Neutrophil (primary cell): Measurements from ENCODE around the gene R3HDM4.

Experiments used
- H3K27ac ChIP-seq: fragments of 200-600 bp; sonication (generic); 2 replicates; pipeline ENCODE4 v1.5.1; 2016; ENCODE audit warnings: mild to moderate bottlenecking, moderate library complexity
- H3K27me3 ChIP-seq: fragments of 200-600 bp; sonication (generic); 2 replicates; pipeline ENCODE4 v1.6.0; 2016; ENCODE audit warnings: mild to moderate bottlenecking
- H3K36me3 ChIP-seq: fragments of 200-600 bp; sonication (generic); 2 replicates; pipeline ENCODE4 v1.5.1; 2017
- H3K4me1 ChIP-seq, 2 experiments: fragments of 200-600 bp in 1 of 2; sonication (generic) in 1 of 2; 1 replicate in 1 of 2; 2 replicates in 1 of 2; pipeline versions ENCODE4 v1.5.1 to v1.6.1; 2013 to 2016; ENCODE audit warnings: low read depth in 1 of 2, low read length in 1 of 2, mild to moderate bottlenecking in 1 of 2, moderate library complexity in 1 of 2; ENCODE audit not compliant: control insufficient read depth in 1 of 2, insufficient read depth in 1 of 2
- H3K4me3 ChIP-seq, 2 experiments: fragments of 200-600 bp in 1 of 2; sonication (generic) in 1 of 2; 1 replicate in 1 of 2; 2 replicates in 1 of 2; pipeline ENCODE4 v1.5.1; 2013 to 2016; ENCODE audit warnings: low read depth in 1 of 2, low read length in 1 of 2, mild to moderate bottlenecking in 1 of 2, moderate library complexity in 1 of 2
- H3K9me3 ChIP-seq: fragments of 200-600 bp; sonication (generic); 2 replicates; pipeline ENCODE4 v1.5.1; 2016
- TF ChIP-seq, protein P1 (sequence below): fragments of 200-600 bp; sonication (generic); IDR thresholded peaks from 2 replicates; pipeline ENCODE4 v1.5.1; 2016; ENCODE audit warnings: antibody characterized with exemption

The R3HDM4 gene

DNA sequence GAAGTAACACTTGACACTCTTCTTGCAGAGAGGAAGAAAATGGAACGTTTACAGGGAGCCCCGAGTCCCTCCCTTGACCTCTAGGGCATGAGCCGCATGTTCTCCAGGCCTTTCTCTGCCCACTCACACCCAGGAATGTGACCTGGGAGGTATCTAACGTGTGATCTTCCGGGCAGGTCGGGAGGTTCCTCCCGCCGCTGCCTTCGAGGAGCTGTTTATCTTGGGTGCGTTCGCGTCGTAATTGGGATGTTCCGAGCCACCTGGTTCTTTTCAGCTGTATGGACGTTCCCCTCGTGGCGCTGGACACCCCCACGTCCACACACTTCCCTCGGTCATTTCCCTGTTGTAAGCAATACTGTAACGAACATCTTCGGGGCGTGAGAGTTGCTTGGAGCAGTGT is 26.4 kb upstream of the R3HDM4 start:
- no peaks in the 10 kb centered on the region for H3K27me3 ChIP-seq
- TF ChIP-seq, protein P1, sequence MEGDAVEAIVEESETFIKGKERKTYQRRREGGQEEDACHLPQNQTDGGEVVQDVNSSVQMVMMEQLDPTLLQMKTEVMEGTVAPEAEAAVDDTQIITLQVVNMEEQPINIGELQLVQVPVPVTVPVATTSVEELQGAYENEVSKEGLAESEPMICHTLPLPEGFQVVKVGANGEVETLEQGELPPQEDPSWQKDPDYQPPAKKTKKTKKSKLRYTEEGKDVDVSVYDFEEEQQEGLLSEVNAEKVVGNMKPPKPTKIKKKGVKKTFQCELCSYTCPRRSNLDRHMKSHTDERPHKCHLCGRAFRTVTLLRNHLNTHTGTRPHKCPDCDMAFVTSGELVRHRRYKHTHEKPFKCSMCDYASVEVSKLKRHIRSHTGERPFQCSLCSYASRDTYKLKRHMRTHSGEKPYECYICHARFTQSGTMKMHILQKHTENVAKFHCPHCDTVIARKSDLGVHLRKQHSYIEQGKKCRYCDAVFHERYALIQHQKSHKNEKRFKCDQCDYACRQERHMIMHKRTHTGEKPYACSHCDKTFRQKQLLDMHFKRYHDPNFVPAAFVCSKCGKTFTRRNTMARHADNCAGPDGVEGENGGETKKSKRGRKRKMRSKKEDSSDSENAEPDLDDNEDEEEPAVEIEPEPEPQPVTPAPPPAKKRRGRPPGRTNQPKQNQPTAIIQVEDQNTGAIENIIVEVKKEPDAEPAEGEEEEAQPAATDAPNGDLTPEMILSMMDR = no peak
- H3K4me3 ChIP-seq = no peak overlapping the region
- H3K4me1 ChIP-seq = peaks cover 30 to 61% of the 10 kb centered on the region in 2 experiments
- H3K9me3 ChIP-seq = no peaks in the 10 kb centered on the region
- peaks cover 60% of the 10 kb centered on the region for H3K36me3 ChIP-seq
- no peak overlapping the region for H3K27ac ChIP-seq

DNA sequence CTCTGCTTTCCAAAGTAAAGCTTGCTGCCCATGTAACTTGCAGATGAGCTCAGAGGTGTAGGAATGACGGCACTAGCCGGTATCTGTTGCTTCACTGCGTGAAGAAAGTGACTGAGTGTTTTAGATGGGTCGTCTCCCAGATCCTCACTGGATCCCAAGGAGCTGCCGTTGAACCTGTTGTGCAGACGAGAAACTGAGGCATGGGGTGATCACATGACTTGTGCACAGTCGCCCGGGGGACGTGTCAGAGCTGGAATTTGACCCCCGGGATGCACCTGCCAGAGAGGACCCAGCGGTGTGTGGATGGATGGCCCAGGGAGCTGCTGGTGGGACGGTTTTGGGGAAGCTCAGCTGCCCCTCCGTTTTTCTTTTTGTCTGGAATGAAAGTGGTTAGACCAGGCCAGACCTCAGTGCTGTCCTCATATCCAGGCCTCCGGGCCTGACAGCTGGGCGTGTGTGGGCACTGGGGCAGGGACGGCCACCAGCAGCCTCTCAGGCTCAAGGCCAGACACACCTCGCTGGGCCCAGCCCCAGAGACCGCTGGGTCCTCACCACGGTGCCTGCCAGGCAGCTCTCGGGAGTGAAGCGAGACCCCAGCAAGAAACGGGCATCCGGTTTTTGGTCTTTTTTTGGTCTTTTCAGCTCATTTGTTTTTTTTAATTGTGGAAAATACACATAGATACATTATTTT is 25.4 kb upstream of the R3HDM4 start:
- no peaks in the 10 kb centered on the region for H3K27me3 ChIP-seq
- no peaks in the 10 kb centered on the region for H3K9me3 ChIP-seq
- H3K4me3 ChIP-seq = no peak overlapping the region
- H3K4me1 ChIP-seq = peaks cover 41 to 72% of the 10 kb centered on the region in 2 experiments
- peaks cover 62% of the 10 kb centered on the region for H3K36me3 ChIP-seq
- TF ChIP-seq, protein P1 = no peak
- H3K27ac ChIP-seq = peak overlapping the region; percentile 35

DNA sequence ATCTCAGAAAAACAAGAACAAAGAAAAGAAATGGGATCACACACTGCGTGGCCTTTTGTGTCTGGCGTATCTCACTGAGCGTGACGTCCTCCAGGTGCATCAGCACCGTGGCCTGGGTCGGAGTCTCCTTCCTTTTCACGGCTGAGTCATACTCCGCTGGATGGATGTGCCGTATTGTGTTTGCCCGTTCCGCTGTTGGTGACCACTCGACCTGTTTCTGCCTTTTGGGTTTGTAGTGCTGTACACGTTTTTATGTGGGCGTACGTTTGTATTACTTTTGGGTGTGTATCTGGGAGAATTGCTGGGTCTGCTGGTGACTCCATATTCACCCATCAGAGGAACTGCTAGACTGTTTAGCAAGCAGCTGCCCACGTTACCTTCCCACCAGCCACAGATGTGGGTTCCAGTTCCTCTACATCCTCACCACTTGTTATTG is 24.3 kb upstream of the R3HDM4 start:
- no peaks in the 10 kb centered on the region for H3K27me3 ChIP-seq
- no peaks in the 10 kb centered on the region for H3K9me3 ChIP-seq
- H3K27ac ChIP-seq = peak overlapping the region; percentile 29
- TF ChIP-seq, protein P1 = no peak
- peaks cover 63% of the 10 kb centered on the region for H3K36me3 ChIP-seq
- peaks cover 52 to 83% of the 10 kb centered on the region in 2 experiments for H3K4me1 ChIP-seq
- H3K4me3 ChIP-seq = no peak overlapping the region

DNA sequence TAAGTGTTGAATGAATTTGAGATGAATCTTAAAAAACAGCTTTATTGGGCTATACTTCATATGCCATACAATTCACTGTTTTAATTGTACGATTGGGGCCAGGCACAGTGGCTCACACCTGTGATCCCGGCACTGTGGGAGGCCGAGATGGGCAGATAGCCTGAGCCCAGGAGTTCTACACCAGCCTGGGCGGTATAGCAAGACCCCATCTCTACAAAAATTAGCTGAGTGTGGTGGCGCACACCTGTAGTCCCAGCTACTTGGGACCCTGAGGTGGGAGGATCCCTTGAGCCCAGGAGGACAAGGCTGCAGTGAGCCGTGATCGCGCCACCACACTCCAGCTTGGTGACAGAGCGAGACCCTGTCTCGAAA is 23.1 kb upstream of the R3HDM4 start:
- Histone ChIP-seq H3K9me3 (no peaks in the 10 kb centered on the region), H3K4me1 (peaks cover 57 to 78% of the 10 kb centered on the region in 2 experiments), H3K27ac (no peak overlapping the region), H3K36me3 (peaks cover 67% of the 10 kb centered on the region), H3K4me3 (no peak overlapping the region), H3K27me3 (no peaks in the 10 kb centered on the region)
- TF ChIP-seq, protein P1 = no peak

DNA sequence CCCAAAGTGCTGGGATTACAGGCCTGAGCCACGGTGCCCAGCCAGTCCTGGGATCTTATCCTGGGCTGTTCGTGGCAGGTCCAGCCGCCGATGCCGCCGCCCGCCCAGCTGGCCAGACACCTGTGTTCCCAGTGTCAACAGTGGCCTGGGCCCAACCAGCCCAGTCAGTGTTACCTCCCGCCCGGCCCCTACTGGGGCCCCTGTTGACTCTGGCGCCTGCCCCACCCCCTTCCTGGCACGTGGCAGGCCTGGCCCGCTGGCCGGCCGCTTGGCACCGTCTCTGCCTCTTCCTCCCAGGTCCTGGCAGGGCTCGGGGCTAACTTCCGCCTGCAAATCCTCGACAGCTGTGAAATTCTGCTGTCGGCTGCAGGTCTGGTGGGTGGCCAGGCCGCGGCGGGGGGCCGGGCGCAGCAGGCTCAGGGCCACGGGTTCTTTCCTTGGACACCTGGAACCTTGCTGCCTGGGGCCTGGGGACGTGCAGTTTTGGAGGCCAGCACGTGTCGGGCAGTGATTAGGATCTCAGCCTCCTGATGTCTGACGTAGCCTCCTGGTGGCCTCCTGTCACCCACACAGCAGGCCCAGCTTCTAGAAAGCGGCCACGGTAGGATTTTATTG is 22.0 kb upstream of the R3HDM4 start:
- Histone ChIP-seq H3K9me3 (no peaks in the 10 kb centered on the region), H3K36me3 (peaks cover 77% of the 10 kb centered on the region), H3K4me3 (peak overlapping the region; percentile 24 to 33), H3K4me1 (peaks cover 61 to 76% of the 10 kb centered on the region in 2 experiments), H3K27ac (peak overlapping the region; percentile 82), H3K27me3 (no peaks in the 10 kb centered on the region)
- TF ChIP-seq, protein P1 = no peak
